GM12892 (cell line): Measurements from ENCODE around the gene STOX2.

ENCODE experiments used
- POLR2A ChIP-seq: IDR thresholded peaks from 2 replicates; pipeline ENCODE4 v1.6.1; 2011; ENCODE audit warnings: low read depth, low read length, control low read depth
- POLR2AphosphoS5 ChIP-seq: IDR thresholded peaks from 2 replicates; pipeline ENCODE4 v1.6.1; 2011; ENCODE audit warnings: low read depth, low read length, control low read depth
- TAF1 ChIP-seq: IDR thresholded peaks from 2 replicates; pipeline ENCODE4 v1.6.1; 2011; ENCODE audit warnings: low read depth, mild to moderate bottlenecking, control low read depth, low read length, borderline replicate concordance

GRCh38 chr4:183932576-183932975 is 27.5 kb downstream of the STOX2 start:
- TF ChIP-seq POLR2A (no peak), POLR2AphosphoS5 (no peak), TAF1 (no peak)
